CD4-positive, CD25-positive, alpha-beta regulatory T cell (primary cell): Measurements from ENCODE around the gene CACNA2D3. TPM values are rescaled to one million over a fixed set of nuclear protein-coding genes. Genes with fewer than 3 reads are reported as not detected.

Source experiments
- ATAC-seq, 2 donors: fragments of 150-1000 bp; cut with Tn5 transposase; one replicate each; pipeline ENCODE4 v1.10.0; 2021; ENCODE audit warnings: low read depth in 2 of 2, moderate number of reproducible peaks in 2 of 2, moderate library complexity in 1 of 2
- DNase-seq, 3 donors: peaks; one replicate each; pipeline versions ENCODE4 v3.0.0 to v3.0.0-alpha.2; 2012 to 2022; ENCODE audit warnings: mixed read lengths in 1 of 3
- H3K27ac ChIP-seq: one replicate; pipeline ENCODE4 v1.7.0; 2013; ENCODE audit warnings: mild to moderate bottlenecking, low read length; ENCODE audit not compliant: insufficient read depth, poor library complexity, severe bottlenecking
- H3K27me3 ChIP-seq: one replicate; pipeline ENCODE4 v1.7.0; 2013; ENCODE audit warnings: low read length; ENCODE audit not compliant: control insufficient read depth, insufficient read depth
- H3K36me3 ChIP-seq: one replicate; pipeline ENCODE4 v1.7.0; 2013; ENCODE audit warnings: mild to moderate bottlenecking, low read length, moderate library complexity; ENCODE audit not compliant: control insufficient read depth, insufficient read depth
- H3K4me1 ChIP-seq: 2 replicates; pipeline ENCODE4 v1.7.0; 2013; ENCODE audit warnings: mild to moderate bottlenecking, low read length; ENCODE audit not compliant: insufficient read depth, control insufficient read depth, poor library complexity, severe bottlenecking
- H3K4me3 ChIP-seq: one replicate; pipeline ENCODE4 v1.7.0; 2013; ENCODE audit warnings: low read depth, mild to moderate bottlenecking, low read length, moderate library complexity
- H3K9me3 ChIP-seq, 2 experiments: 1 replicate in 1 of 2; 2 replicates in 1 of 2; pipeline ENCODE4 v1.7.0; 2013; ENCODE audit warnings: low read length in 2 of 2, mild to moderate bottlenecking in 1 of 2, moderate library complexity in 1 of 2; ENCODE audit not compliant: control insufficient read depth in 2 of 2
- H3K27ac Mint-ChIP-seq, 3 donors: one replicate each; pipeline ENCODE4 v1.8.0; 2020 to 2022; ENCODE audit warnings: mild to moderate bottlenecking in 3 of 3, mixed read lengths in 3 of 3, moderate library complexity in 2 of 3
- H3K27me3 Mint-ChIP-seq: one replicate; pipeline ENCODE4 v1.8.0; 2022; ENCODE audit warnings: mild to moderate bottlenecking, mixed read lengths
- H3K36me3 Mint-ChIP-seq: one replicate; pipeline ENCODE4 v1.8.0; 2020; ENCODE audit warnings: mixed read lengths
- H3K4me1 Mint-ChIP-seq, 4 donors: one replicate each; pipeline ENCODE4 v1.8.0; 2020 to 2022; ENCODE audit warnings: mixed read lengths in 4 of 4, mild to moderate bottlenecking in 1 of 4
- H3K4me3 Mint-ChIP-seq, 4 donors: one replicate each; pipeline ENCODE4 v1.8.0; 2020 to 2022; ENCODE audit warnings: mild to moderate bottlenecking in 4 of 4, mixed read lengths in 4 of 4, moderate library complexity in 3 of 4
- H3K9me3 Mint-ChIP-seq, 7 donors: one replicate each; pipeline ENCODE4 v1.8.0; 2020 to 2022; ENCODE audit warnings: mixed read lengths in 7 of 7, mild to moderate bottlenecking in 3 of 7, moderate library complexity in 2 of 7
- polyA plus RNA-seq, 4 donors: library from polyadenylated mRNA; unstranded; fragments of 300-500 nt; fragmentation: Illumina TruSeq; gene quantifications; one replicate each; pipeline ENCODE4 v1.2.3, GENCODE V29; 2021
- total RNA-seq: library from RNA; stranded (reverse); gene quantifications from one replicate; pipeline ENCODE4 v1.2.3, GENCODE V29; 2022

The CACNA2D3 gene
- total and polyA plus RNA-seq, 5 donors from 2014 or later: not detected

DNA sequence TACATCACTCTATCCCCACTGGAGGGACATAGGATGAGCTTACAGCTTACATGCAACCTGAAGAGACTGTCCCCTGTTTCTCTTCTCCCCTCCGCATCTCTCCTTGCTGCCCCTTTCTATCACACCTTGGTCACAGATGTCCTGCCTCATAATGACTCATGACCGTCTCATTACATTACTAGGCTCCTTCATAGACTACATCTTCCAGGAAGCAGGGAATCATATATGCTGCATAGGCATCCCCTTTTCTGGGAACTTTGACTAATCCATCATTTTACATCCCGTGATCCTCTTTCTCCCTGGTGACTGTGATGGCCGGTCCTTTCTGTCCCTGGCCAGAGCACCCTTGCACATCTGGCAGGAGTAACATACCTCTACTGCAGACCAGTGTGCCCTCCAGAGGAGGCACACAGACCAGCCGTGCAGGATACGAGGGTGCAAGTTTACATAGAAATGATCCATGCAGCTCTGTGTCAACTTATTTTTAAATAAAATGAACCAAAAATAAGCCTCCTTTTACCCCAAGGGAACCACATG, 188.9 kb downstream of the CACNA2D3 start:
- Histone ChIP-seq H3K4me1 (no peaks in the 10 kb centered on the region), H3K36me3 (no peaks in the 10 kb centered on the region), H3K9me3 (no peaks in the 10 kb centered on the region), H3K4me3 (no peak overlapping the region), H3K27ac (no peak overlapping the region), H3K27me3 (no peaks in the 10 kb centered on the region)
- no peak for ATAC-seq
- Mint-ChIP-seq H3K4me1 (peaks cover 0 to 2% (median 0%) of the 10 kb centered on the region in 4 donors), H3K9me3 (peaks cover 0 to 3% (median 0%) of the 10 kb centered on the region in 7 donors), H3K27ac (no peak overlapping the region), H3K27me3 (no peaks in the 10 kb centered on the region), H3K4me3 (no peak overlapping the region), H3K36me3 (no peaks in the 10 kb centered on the region)
- no peak for DNase-seq

DNA sequence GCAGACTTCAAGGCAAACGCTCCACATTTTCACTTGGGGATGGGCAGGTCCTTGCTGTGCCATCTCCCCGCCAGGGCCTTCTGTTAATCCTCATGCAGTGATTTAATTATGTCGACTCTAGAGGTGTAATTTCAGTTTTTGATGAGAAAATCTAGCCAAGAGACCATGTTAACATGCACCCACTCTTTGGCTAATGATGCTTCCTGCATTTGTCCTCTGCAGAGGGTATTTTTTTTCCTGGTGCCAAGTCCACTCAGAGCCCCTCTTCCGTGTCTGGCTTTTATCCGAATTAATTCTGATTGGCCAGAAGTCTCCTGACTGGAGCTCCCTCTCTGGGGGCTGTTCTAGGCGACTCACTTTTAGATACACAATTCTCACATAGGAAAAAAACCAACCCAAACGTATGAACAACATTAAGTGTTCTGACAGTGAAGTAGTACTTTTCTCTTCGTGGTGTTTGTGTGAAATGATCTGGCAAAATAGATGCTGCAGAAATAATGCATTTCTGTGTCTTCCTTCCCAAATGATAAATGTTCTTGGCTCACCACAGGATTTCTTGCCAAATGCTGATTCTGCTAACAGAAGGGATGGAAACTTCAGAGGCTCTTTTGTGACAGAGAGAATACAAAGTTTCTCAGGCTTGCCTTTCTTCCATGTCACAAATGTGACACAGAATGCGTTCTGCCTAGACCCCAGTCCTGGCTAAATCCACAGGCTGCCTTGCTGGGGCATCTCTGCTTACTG, 190.0 kb downstream of the CACNA2D3 start:
- no peak overlapping the region for H3K27ac ChIP-seq
- peaks cover 0 to 2% (median 0%) of the 10 kb centered on the region in 4 donors for H3K4me1 Mint-ChIP-seq
- H3K27me3 Mint-ChIP-seq: no peaks in the 10 kb centered on the region
- ATAC-seq: no peak
- H3K36me3 ChIP-seq: no peaks in the 10 kb centered on the region
- H3K9me3 Mint-ChIP-seq: peaks cover 0 to 4% (median 0%) of the 10 kb centered on the region in 7 donors
- H3K9me3 ChIP-seq: no peaks in the 10 kb centered on the region
- no peak overlapping the region for H3K27ac Mint-ChIP-seq
- H3K4me1 ChIP-seq: no peaks in the 10 kb centered on the region
- DNase-seq: no peak
- H3K4me3 ChIP-seq: no peak overlapping the region
- no peak overlapping the region for H3K4me3 Mint-ChIP-seq
- H3K27me3 ChIP-seq: no peaks in the 10 kb centered on the region
- H3K36me3 Mint-ChIP-seq: no peaks in the 10 kb centered on the region

DNA sequence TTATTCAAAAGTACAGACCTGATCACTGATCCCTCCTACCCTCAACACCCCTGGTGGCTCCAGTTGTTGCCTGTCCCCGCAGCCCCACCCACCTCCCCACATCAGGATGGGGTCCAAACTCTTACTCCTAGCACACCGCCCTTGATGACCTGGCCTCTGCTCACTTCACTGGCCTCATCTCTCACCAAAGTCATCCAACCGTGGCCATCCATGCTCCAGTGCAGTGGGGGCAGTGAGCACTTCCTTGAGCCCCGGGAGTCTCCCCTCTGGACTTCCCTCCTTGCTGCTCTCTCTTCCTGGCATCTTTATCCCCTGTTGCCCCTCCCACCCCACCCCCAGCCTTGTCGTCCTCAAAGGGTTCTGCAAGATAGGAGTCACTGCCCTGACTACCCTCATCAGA, 191.1 kb downstream of the CACNA2D3 start:
- H3K4me1 ChIP-seq: no peaks in the 10 kb centered on the region
- H3K9me3 ChIP-seq: no peaks in the 10 kb centered on the region
- Mint-ChIP-seq H3K27ac (no peak overlapping the region), H3K4me1 (peaks cover 0 to 2% (median 0%) of the 10 kb centered on the region in 4 donors), H3K36me3 (no peaks in the 10 kb centered on the region), H3K27me3 (no peaks in the 10 kb centered on the region), H3K9me3 (peaks cover 0 to 4% (median 0%) of the 10 kb centered on the region in 7 donors), H3K4me3 (no peak overlapping the region)
- H3K27ac ChIP-seq: no peak overlapping the region
- H3K4me3 ChIP-seq: no peak overlapping the region
- ATAC-seq (no peak), DNase-seq (no peak)
- no peaks in the 10 kb centered on the region for H3K36me3 ChIP-seq
- H3K27me3 ChIP-seq: no peaks in the 10 kb centered on the region

DNA sequence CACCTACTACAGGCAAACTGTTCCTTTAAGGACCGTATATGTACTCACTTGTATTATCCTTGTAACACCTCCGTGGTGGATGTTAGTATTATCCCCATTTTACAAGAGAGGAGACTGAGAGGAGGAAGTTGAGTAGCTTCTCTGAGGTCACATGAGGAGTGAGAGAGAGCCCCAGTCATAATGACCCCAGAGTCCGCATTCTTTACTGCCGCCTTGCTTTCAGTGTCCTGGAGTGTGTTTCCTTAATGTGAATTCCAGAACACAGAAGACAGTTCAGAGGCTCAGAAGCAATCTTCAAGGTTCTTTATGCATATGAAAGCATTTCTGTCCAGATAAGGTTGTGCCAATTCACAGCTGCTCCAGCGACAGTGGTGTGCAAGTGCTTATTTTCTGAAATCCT, 199.2 kb downstream of the CACNA2D3 start:
- H3K27me3 Mint-ChIP-seq: peaks cover 12% of the 10 kb centered on the region
- no peak overlapping the region for H3K27ac Mint-ChIP-seq
- H3K4me3 ChIP-seq: no peak overlapping the region
- no peaks in the 10 kb centered on the region for H3K4me1 Mint-ChIP-seq
- no peaks in the 10 kb centered on the region for H3K4me1 ChIP-seq
- H3K36me3 Mint-ChIP-seq: no peaks in the 10 kb centered on the region
- ATAC-seq: no peak
- H3K9me3 ChIP-seq: no peaks in the 10 kb centered on the region
- no peaks in the 10 kb centered on the region for H3K27me3 ChIP-seq
- DNase-seq: no peak
- no peaks in the 10 kb centered on the region for H3K36me3 ChIP-seq
- peaks cover 0 to 3% (median 0%) of the 10 kb centered on the region in 7 donors for H3K9me3 Mint-ChIP-seq
- H3K4me3 Mint-ChIP-seq: no peak overlapping the region
- no peak overlapping the region for H3K27ac ChIP-seq

DNA sequence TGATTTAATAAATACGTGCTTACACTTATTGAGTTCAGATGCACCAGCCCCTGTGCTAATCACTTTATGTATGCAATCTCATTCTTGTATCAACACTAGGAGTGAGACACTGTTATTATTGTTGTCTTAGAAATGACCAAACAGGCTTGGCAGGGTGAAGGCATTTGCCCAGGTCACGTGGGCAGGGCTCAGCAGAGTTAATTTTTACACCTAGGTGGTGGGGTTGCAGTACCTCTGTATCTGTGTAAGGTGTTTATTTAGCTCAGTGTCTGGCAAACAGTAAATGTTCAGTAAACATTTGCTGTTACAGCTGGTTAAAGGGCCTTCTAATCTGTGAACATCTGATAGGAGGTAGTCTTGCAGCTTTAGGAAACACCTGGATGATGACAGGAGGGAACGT, 200.0 kb downstream of the CACNA2D3 start:
- H3K27me3 Mint-ChIP-seq: peaks cover 16% of the 10 kb centered on the region
- DNase-seq (no peak), ATAC-seq (no peak)
- Histone ChIP-seq H3K9me3 (no peaks in the 10 kb centered on the region), H3K4me1 (no peaks in the 10 kb centered on the region), H3K36me3 (no peaks in the 10 kb centered on the region), H3K27ac (no peak overlapping the region), H3K27me3 (no peaks in the 10 kb centered on the region), H3K4me3 (no peak overlapping the region)
- no peaks in the 10 kb centered on the region for H3K4me1 Mint-ChIP-seq
- no peaks in the 10 kb centered on the region for H3K36me3 Mint-ChIP-seq
- no peak overlapping the region for H3K27ac Mint-ChIP-seq
- peaks cover 0 to 3% (median 0%) of the 10 kb centered on the region in 7 donors for H3K9me3 Mint-ChIP-seq
- no peak overlapping the region for H3K4me3 Mint-ChIP-seq

DNA sequence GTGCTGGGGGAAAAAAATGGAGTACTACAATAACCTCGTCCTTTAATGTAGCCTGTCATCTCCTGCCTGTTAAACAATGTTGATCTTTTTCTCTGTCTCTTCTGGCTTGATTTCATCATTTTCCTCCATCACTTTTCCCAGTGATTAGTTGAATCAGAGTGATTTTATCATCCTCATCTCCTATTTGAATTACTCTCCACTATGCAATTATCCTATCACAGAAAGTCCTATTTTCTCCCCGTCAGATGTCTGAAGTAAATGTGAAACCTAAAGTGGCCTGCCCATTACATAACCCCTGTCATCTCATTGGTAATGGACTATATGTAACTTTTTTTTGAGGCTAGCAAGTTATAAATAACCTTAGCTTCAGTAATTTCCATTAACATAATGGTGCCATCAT, 201.8 kb downstream of the CACNA2D3 start:
- Histone ChIP-seq H3K27ac (no peak overlapping the region), H3K9me3 (no peaks in the 10 kb centered on the region), H3K4me3 (no peak overlapping the region), H3K36me3 (no peaks in the 10 kb centered on the region), H3K4me1 (no peaks in the 10 kb centered on the region), H3K27me3 (no peaks in the 10 kb centered on the region)
- no peak for ATAC-seq
- Mint-ChIP-seq H3K4me1 (no peaks in the 10 kb centered on the region), H3K27ac (no peak overlapping the region), H3K4me3 (no peak overlapping the region), H3K27me3 (peaks cover 13% of the 10 kb centered on the region), H3K36me3 (no peaks in the 10 kb centered on the region), H3K9me3 (peaks cover 0 to 2% (median 0%) of the 10 kb centered on the region in 7 donors)
- no peak for DNase-seq

DNA sequence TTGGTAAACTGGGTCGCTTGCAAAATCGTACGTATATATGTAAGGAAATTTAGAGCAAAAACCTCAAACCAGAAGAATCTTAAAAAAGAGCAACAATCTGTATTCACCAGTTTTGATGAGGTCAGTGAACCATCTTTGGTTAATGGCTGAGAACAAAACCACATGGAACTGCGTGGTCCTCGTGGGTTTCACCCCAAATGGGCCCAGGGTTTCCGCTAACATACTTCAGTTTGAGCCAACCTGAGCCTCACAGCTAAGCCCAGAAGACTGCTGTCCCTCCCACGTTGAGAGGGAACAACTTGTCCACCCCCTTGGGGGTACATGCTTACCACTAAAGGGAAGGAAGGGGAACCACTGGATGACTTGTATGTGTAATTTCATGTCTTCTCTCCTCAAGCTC, 204.6 kb downstream of the CACNA2D3 start:
- no peaks in the 10 kb centered on the region for H3K4me1 ChIP-seq
- H3K4me1 Mint-ChIP-seq: no peaks in the 10 kb centered on the region
- no peaks in the 10 kb centered on the region for H3K9me3 ChIP-seq
- no peak overlapping the region for H3K27ac ChIP-seq
- DNase-seq (no peak), ATAC-seq (no peak)
- peaks cover 0 to 2% (median 0%) of the 10 kb centered on the region in 7 donors for H3K9me3 Mint-ChIP-seq
- no peak overlapping the region for H3K4me3 Mint-ChIP-seq
- H3K27me3 Mint-ChIP-seq: peaks cover 11% of the 10 kb centered on the region
- H3K27me3 ChIP-seq: no peaks in the 10 kb centered on the region
- H3K36me3 Mint-ChIP-seq: no peaks in the 10 kb centered on the region
- H3K27ac Mint-ChIP-seq: no peak overlapping the region
- H3K36me3 ChIP-seq: no peaks in the 10 kb centered on the region
- H3K4me3 ChIP-seq: no peak overlapping the region

DNA sequence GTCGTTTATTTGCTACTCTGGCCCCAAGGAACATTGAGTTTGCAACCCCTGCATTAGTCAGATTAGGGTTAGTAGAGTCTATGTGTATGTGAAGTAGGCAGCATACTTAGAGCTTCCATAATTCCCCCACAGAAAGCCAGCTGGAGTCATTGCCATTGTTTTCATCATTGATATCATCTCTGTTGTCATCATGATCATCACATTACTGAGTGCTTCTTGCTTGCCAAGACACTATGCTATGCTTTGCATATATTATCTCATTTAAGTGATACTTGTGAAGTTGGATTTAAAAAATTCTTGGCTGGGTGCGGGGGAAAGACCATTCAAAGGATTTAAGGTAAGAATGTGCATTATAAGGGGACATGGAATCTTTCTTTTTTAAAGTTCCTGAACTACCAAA, 209.0 kb downstream of the CACNA2D3 start:
- H3K27me3 ChIP-seq: no peaks in the 10 kb centered on the region
- H3K36me3 Mint-ChIP-seq: no peaks in the 10 kb centered on the region
- H3K4me3 Mint-ChIP-seq: no peak overlapping the region
- ATAC-seq (no peak), DNase-seq (no peak)
- H3K4me1 ChIP-seq: no peaks in the 10 kb centered on the region
- no peak overlapping the region for H3K27ac Mint-ChIP-seq
- no peak overlapping the region for H3K27ac ChIP-seq
- H3K36me3 ChIP-seq: no peaks in the 10 kb centered on the region
- peaks cover 6% of the 10 kb centered on the region for H3K27me3 Mint-ChIP-seq
- H3K4me3 ChIP-seq: no peak overlapping the region
- no peaks in the 10 kb centered on the region for H3K4me1 Mint-ChIP-seq
- H3K9me3 Mint-ChIP-seq: peaks cover 0 to 4% (median 2%) of the 10 kb centered on the region in 7 donors
- no peaks in the 10 kb centered on the region for H3K9me3 ChIP-seq
